Measurements from ENCODE around the gene B3GNT3. TPM values are rescaled to one million over a fixed set of nuclear protein-coding genes. Genes with fewer than 3 reads are reported as not detected.
"Not testable (repeated sequence)": the region's sequence is repeated elsewhere in the genome, so short reads cannot be mapped to it uniquely, and the experiment has no call there.

B3GNT3 gene
- total RNA-seq, 1 experiment from 2014 or later, result 22.2 TPM

- no TSS peak for BruUV-seq (replicated peaks)
- 0 out of 4 replicates have a peak, but pooled peaks cover 0 to 6% of the 10 kb centered on the region in 2 experiments for H3K36me3 ChIP-seq (ENCODE audit: control insufficient read depth in 1 of 2, insufficient read depth in 2 of 2, low read length in 2 of 2)
- no peak overlapping the region for H3K4me3 ChIP-seq (replicated peaks in 1 of 2; ENCODE audit: low read depth in 1 of 2, low read length in 2 of 2)
- CTCF ChIA-PET, result no interaction called here
- H2AFZ ChIP-seq (ENCODE audit: low read depth, low read length, poor library complexity, severe bottlenecking), result no peak overlapping the region
- DNase-seq (ENCODE audit: low read depth, low spot score) (no peak), ATAC-seq (no peak)
- H3K9me3 ChIP-seq (ENCODE audit: control insufficient read depth in 1 of 2, insufficient read depth in 1 of 2, low read depth in 1 of 2, low read length in 2 of 2), result no peaks in the 10 kb centered on the region
- H3K9ac ChIP-seq (ENCODE audit: low read length), result no peak overlapping the region
- H3K27me3 ChIP-seq (ENCODE audit: insufficient read depth, low read length), result no peaks in the 10 kb centered on the region
- intact Hi-C loops (cut with micrococcal nuclease), result no loop called here
- POLR2A ChIA-PET, result interaction anchor here (0.6 kb wide), 1 partner anchor 811 kb away, joined by 4 read pairs; no protein-coding TSS in a partner anchor
- peaks cover 17 to 37% of the 10 kb centered on the region in 2 experiments for H3K4me1 ChIP-seq (ENCODE audit: control insufficient read depth in 1 of 2, insufficient read depth in 2 of 2, low read length in 2 of 2)
- H3K9me2 ChIP-seq (ENCODE audit: insufficient read depth), result no peaks in the 10 kb centered on the region
- H3K79me2 ChIP-seq (ENCODE audit: insufficient read depth, low read length), result no peaks in the 10 kb centered on the region
- TF ChIP-seq YY1 (IDR thresholded peaks at IDR 0.05; ENCODE audit: extremely low read depth, insufficient replicate concordance, low read depth, low read length) (no peak), REST (IDR thresholded peaks at IDR 0.05; ENCODE audit: low read depth) (no peak)
- no peak overlapping the region for H3K27ac ChIP-seq (ENCODE audit: low read depth, low read length)
- H4K20me1 ChIP-seq (ENCODE audit: insufficient read depth), result no peaks in the 10 kb centered on the region
- no peak overlapping the region for H3K4me2 ChIP-seq (ENCODE audit: low read length)
- RAD21 ChIA-PET (ENCODE audit: low non-redundant PET in 1 of 2, low total read pairs in 2 of 2, uncharacterized antibody in 2 of 2, unreplicated experiment in 2 of 2), result no interaction called here
Observed at GRCh38 chr19:17780781-17781180, 14.2 kb upstream of the B3GNT3 start.

- RAD21 ChIA-PET (ENCODE audit: low non-redundant PET in 1 of 2, low total read pairs in 2 of 2, uncharacterized antibody in 2 of 2, unreplicated experiment in 2 of 2), result interaction anchor here in 1 of 2 experiments (0.8 kb wide), 1 partner anchor 69 kb away, joined by 4 read pairs; no protein-coding TSS in a partner anchor
- CTCF ChIA-PET, result interaction anchor here (0.8 to 1.6 kb wide), 3 partner anchors 11 to 47 kb away, joined by 3 read pairs; partner anchors contain the start of gene B3GNT3
- H3K9me2 ChIP-seq (ENCODE audit: insufficient read depth); H3K79me2 ChIP-seq (ENCODE audit: insufficient read depth, low read length); H2AFZ ChIP-seq (ENCODE audit: low read depth, low read length, poor library complexity, severe bottlenecking); BruUV-seq (replicated peaks); H4K20me1 ChIP-seq (ENCODE audit: insufficient read depth); H3K4me3 ChIP-seq (replicated peaks in 1 of 2; ENCODE audit: low read depth in 1 of 2, low read length in 2 of 2); H3K9me3 ChIP-seq (ENCODE audit: control insufficient read depth in 1 of 2, insufficient read depth in 1 of 2, low read depth in 1 of 2, low read length in 2 of 2); intact Hi-C loops (cut with micrococcal nuclease); DNase-seq (ENCODE audit: low read depth, low spot score); H3K9ac ChIP-seq (ENCODE audit: low read length); H3K36me3 ChIP-seq (ENCODE audit: control insufficient read depth in 1 of 2, insufficient read depth in 2 of 2, low read length in 2 of 2); ATAC-seq; H3K4me2 ChIP-seq (ENCODE audit: low read length); H3K27me3 ChIP-seq (ENCODE audit: insufficient read depth, low read length): not testable (repeated sequence)
- Histone ChIP-seq H3K4me1 (ENCODE audit: control insufficient read depth in 1 of 2, insufficient read depth in 2 of 2, low read length in 2 of 2) (peaks cover 9 to 21% of the 10 kb centered on the region in 2 experiments; a peak in 3 of 4 replicates), H3K27ac (ENCODE audit: low read depth, low read length) (peak overlapping the region; percentile 41; the same call in 1 of the 2 replicates)
- POLR2A ChIA-PET, result interaction anchor here (1.0 kb wide), 1 partner anchor 8 kb away, joined by 3 read pairs; no protein-coding TSS in a partner anchor
Observed at GRCh38 chr19:17783721-17784120, 11.2 kb upstream of the B3GNT3 start.

Data from HCT116 (cell line).